ENCODE results near the gene LPA.

Gene LPA

GRCh38 chr6:160668589-160668988 lies 4.5 kb upstream of the LPA start:
- in situ Hi-C loops (cut with HindIII; ENCODE audit: low sequenced_read_pairs), result no loop called here
- H3K4me3 ChIP-seq (ENCODE audit: low read depth, low read length), result no peak overlapping the region
- TF ChIP-seq, protein P1, sequence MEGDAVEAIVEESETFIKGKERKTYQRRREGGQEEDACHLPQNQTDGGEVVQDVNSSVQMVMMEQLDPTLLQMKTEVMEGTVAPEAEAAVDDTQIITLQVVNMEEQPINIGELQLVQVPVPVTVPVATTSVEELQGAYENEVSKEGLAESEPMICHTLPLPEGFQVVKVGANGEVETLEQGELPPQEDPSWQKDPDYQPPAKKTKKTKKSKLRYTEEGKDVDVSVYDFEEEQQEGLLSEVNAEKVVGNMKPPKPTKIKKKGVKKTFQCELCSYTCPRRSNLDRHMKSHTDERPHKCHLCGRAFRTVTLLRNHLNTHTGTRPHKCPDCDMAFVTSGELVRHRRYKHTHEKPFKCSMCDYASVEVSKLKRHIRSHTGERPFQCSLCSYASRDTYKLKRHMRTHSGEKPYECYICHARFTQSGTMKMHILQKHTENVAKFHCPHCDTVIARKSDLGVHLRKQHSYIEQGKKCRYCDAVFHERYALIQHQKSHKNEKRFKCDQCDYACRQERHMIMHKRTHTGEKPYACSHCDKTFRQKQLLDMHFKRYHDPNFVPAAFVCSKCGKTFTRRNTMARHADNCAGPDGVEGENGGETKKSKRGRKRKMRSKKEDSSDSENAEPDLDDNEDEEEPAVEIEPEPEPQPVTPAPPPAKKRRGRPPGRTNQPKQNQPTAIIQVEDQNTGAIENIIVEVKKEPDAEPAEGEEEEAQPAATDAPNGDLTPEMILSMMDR (IDR thresholded peaks at IDR 0.05; ENCODE audit: low read depth, low read length, missing control alignments), result no peak
- DNase-seq (ENCODE audit: low read depth), result no peak

GRCh38 chr6:160667639-160668481 lies 3.8 kb upstream of the LPA start:
- no peak for DNase-seq (ENCODE audit: low read depth)

GRCh38 chr6:160662842-160663241 lies 1.2 kb downstream of the LPA start:
- DNase-seq (ENCODE audit: low read depth), result no peak
- TF ChIP-seq, protein P1 (IDR thresholded peaks at IDR 0.05; ENCODE audit: low read depth, low read length, missing control alignments), result no peak
- in situ Hi-C loops (cut with HindIII; ENCODE audit: low sequenced_read_pairs), result no loop called here
- H3K4me3 ChIP-seq (ENCODE audit: low read depth, low read length), result no peak overlapping the region

More at GRCh38 chr6:160667639-160668481, 3.8 kb upstream of the LPA start:
- H3K4me3 ChIP-seq (ENCODE audit: low read depth, low read length), result no peak overlapping the region
- TF ChIP-seq, protein P1 (IDR thresholded peaks at IDR 0.05; ENCODE audit: low read depth, low read length, missing control alignments), result no peak
- in situ Hi-C loops (cut with HindIII; ENCODE audit: low sequenced_read_pairs), result no loop called here

- in situ Hi-C loops (cut with HindIII; ENCODE audit: low sequenced_read_pairs), result no loop called here
- H3K4me3 ChIP-seq (ENCODE audit: low read depth, low read length), result no peak overlapping the region
- no peak for DNase-seq (ENCODE audit: low read depth)
- TF ChIP-seq, protein P1 (IDR thresholded peaks at IDR 0.05; ENCODE audit: low read depth, low read length, missing control alignments), result no peak
These were observed 1.6 kb downstream of the LPA start for GRCh38 chr6:160662429-160662828.

- in situ Hi-C loops (cut with HindIII; ENCODE audit: low sequenced_read_pairs), result no loop called here
- TF ChIP-seq, protein P1 (IDR thresholded peaks at IDR 0.05; ENCODE audit: low read depth, low read length, missing control alignments), result no peak
- DNase-seq (ENCODE audit: low read depth), result no peak
- no peak overlapping the region for H3K4me3 ChIP-seq (ENCODE audit: low read depth, low read length)
These were observed 2.9 kb downstream of the LPA start for GRCh38 chr6:160661216-160661615.

DNA sequence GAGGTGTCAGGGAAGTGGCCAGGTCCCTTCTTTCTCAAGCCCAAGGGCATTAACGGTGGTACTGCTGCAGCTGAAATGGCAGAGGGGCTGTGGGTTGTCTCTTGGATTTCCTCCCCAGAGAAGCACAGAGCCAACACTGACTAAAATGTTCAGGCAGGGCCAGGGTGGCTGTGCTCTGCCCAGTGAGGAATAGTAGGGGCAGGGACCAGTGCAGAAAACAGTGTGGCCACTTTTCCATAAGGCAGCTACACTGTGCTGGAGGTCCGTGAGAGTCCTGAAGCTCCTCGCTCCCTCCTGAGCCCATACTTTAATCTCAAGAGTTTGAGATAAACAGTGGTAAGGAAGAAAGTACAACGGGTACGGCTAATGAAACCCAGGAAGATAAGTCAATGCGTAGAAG lies 4.5 kb downstream of the LPA start:
- H3K4me3 ChIP-seq (ENCODE audit: low read depth, low read length), result no peak overlapping the region
- DNase-seq (ENCODE audit: low read depth), result no peak
- TF ChIP-seq, protein P1 (IDR thresholded peaks at IDR 0.05; ENCODE audit: low read depth, low read length, missing control alignments), result no peak
- in situ Hi-C loops (cut with HindIII; ENCODE audit: low sequenced_read_pairs), result no loop called here

Measured in astrocyte of the cerebellum (primary cell).